Measurements from ENCODE around the gene ZNF467. TPM values are rescaled to one million over a fixed set of nuclear protein-coding genes. Genes with fewer than 3 reads are reported as not detected.

ZNF467 gene
- polyA plus RNA-seq, 3 donors: 23.5 to 35.6 (median 34.5) TPM

Other genes starting within 250 kb of the ZNF467 start
- gene ZNF862, start 64.8 kb upstream of the ZNF467 start, polyA plus RNA-seq (ENCODE audit: insufficient read length in 3 of 3): 10 to 100 TPM; 19.9 to 24.6 (median 19.9) TPM
- gene ATP6V0E2, start 100.4 kb upstream of the ZNF467 start, polyA plus RNA-seq (ENCODE audit: insufficient read length in 3 of 3): 10 to 100 TPM; 18.5 to 27.9 (median 27.2) TPM

Measured in renal cortex interstitium (tissue), 3 donors.